SKM-1 treated with dmso at 0.1 percent for 144 hours (cell line): ENCODE data around the gene MGAT4A.
A peak's percentile ranks its signal among the peaks of the same experiment; 100 is the strongest.

ENCODE experiments used
- DNase-seq: peaks from one replicate; lab custom pipeline; 2025; ENCODE audit not compliant: unreplicated experiment; lab: John Stamatoyannopoulos, UW

Gene MGAT4A

GRCh38 chr2:98579926-98580325, 151.0 kb downstream of the MGAT4A start:
- DNase-seq, result no peak

- DNase-seq, result no peak
Observed at GRCh38 chr2:98578231-98578630, 152.7 kb downstream of the MGAT4A start.

- DNase-seq, result no peak
Observed at GRCh38 chr2:98577313-98577712, 153.6 kb downstream of the MGAT4A start.

- DNase-seq, result no peak
Observed at GRCh38 chr2:98576666-98577312, 154.1 kb downstream of the MGAT4A start.

GRCh38 chr2:98573426-98573825, 157.5 kb downstream of the MGAT4A start:
- no peak for DNase-seq

- no peak for DNase-seq
Observed at GRCh38 chr2:98572676-98573075, 158.3 kb downstream of the MGAT4A start.

GRCh38 chr2:98572211-98572610, 158.7 kb downstream of the MGAT4A start:
- no peak for DNase-seq

- DNase-seq, result no peak
Observed at GRCh38 chr2:98571796-98572195, 159.1 kb downstream of the MGAT4A start.

GRCh38 chr2:98571121-98571701, 159.7 kb downstream of the MGAT4A start:
- no peak for DNase-seq

GRCh38 chr2:98570356-98570755, 160.6 kb downstream of the MGAT4A start:
- no peak for DNase-seq

GRCh38 chr2:98569915-98570314, 161.0 kb downstream of the MGAT4A start:
- DNase-seq, result no peak

- DNase-seq, result peak; percentile 7
Observed at GRCh38 chr2:98569197-98569793, 161.6 kb downstream of the MGAT4A start.
